DMS79 (cell line): ENCODE data around the gene EXOC2.

Experiments used
- DNase-seq: peaks from one replicate; lab custom pipeline; 2025; lab: John Stamatoyannopoulos, UW

Gene EXOC2

GRCh38 chr6:692858-693722 is at the start of gene EXOC2:
Gene EXOC2 (minus strand): TSS chr6:693139. CDS start chr6:637818, 55,321 bp downstream.
- peak; percentile 33 for DNase-seq

- DNase-seq: no peak
These were observed 48.7 kb upstream of the EXOC2 start for GRCh38 chr6:741410-742339.

GRCh38 chr6:736657-737446 is 43.9 kb upstream of the EXOC2 start:
- DNase-seq: no peak

- no peak for DNase-seq
These were observed 40.7 kb upstream of the EXOC2 start for GRCh38 chr6:733431-734219.

DNA sequence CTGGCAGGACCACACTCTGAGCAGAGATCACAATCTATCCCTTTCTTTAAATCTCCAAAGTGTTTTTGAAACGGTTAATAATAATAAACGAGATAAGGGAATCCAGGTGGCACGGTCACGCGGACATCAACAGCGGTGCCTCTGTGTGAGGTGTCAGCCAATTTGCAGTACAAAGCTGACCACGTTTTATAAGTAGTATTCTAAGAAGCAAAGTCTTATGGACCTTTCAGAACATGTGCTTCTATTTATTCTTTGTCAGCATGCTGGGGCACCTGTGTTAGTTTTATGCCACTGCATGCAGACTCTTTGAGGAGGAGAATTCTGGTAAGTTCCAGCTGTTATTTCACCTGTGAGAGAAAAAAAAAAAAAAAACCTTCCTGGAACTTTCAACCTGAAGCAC is 39.0 kb upstream of the EXOC2 start:
- DNase-seq: no peak

- DNase-seq: no peak
These were observed 36.8 kb upstream of the EXOC2 start for GRCh38 chr6:729606-730320.

GRCh38 chr6:727856-728255 is 34.9 kb upstream of the EXOC2 start:
- no peak for DNase-seq

DNA sequence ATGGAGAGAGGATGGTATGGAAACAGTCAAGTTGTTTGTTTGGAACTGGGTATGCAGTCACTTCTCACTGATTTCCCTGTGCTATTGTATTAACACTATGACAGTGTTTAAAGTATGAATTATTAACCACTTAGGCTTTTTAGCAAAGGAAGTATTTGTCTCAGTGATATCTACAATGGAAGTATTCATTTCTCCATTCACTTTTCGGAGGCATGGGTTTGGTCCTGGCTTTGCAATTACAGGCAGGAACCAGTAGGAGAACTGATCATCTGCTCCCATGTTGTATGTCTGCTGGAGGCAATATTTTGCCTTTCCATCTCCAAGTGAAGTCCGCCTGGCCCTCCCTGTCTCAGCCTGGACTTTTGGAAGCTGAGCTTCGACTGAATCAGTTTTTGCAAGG is 30.6 kb upstream of the EXOC2 start:
- DNase-seq: no peak

- DNase-seq: no peak
These were observed 29.7 kb upstream of the EXOC2 start for GRCh38 chr6:722608-723007.

DNA sequence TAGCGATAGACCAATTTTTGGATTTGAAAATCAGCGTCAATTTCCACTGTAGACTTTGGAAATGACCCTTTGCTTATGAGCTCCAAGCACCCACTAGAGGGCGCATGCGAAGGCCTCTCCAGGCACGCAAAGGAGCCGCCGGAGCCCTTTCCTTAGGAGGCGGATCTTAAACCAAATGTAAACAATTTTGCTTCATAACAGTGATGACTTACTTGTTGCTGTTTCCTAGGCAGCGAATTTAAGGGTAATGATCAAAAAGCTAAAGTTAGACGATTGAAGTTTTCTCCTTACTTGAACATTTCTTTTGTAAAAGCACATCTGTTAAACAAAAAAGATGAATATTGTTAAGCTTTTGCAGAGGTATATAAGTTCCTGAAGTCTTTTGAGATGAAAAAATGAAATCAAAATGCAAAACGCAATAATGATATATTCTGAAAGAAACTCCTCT is 29.2 kb upstream of the EXOC2 start:
- no peak for DNase-seq

- DNase-seq: no peak
These were observed 25.4 kb upstream of the EXOC2 start for GRCh38 chr6:718345-718744.

DNA sequence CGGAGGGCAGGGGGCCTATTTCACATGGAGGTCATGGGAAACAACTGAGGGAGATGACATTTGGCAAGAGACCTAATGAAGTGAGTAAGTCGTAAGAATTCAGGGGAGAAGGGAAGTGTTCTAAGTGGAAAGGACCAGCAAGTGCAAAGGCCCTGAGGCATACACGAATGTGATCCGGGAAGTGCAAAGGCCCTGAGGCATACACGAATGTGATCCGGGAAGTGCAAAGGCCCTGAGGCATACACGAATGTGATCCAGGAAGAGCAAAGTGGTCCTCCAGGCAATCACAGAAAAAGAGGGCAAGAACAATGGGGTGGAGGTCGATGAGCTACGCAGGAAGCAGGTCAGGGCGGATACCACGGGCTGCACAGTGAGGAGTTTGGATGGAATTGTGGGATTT is 24.2 kb upstream of the EXOC2 start:
- no peak for DNase-seq

DNA sequence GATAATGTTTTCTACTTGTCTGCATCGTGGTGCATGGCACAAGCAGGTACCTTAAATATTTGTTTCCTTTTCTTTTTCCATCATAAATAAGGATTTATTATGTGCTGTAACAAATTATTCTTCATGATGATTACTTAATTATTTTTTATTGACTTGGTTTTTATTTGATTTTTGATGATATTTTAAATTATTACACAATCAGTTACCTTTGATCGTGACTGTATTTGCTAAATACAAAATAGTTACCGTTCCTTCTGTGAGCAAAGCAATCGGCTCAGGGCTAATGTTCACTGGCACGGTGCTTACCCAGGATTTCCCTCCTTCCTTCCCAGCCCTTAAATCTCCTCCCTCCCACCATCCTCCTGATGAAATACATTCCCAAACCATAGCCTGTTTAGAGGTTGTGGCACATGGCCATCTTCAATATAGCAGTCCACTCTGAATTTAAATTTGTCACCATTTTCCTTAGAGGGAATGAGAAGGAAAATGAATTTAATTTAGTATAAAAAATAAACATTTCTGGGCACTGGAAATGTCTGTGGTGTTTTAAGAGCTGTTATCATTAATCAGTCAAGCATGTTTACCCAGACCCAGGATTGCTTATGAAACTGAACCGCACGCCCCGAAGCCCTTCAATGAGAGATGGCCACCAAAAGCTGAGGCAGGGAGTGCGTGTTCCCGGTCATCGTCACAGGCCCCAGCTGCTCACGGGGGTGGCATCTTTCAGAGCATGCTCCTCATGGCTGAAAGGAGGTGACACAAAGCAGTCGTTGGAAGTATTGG is 23.0 kb upstream of the EXOC2 start:
- no peak for DNase-seq

GRCh38 chr6:714100-714499 is 21.2 kb upstream of the EXOC2 start:
- no peak for DNase-seq

DNA sequence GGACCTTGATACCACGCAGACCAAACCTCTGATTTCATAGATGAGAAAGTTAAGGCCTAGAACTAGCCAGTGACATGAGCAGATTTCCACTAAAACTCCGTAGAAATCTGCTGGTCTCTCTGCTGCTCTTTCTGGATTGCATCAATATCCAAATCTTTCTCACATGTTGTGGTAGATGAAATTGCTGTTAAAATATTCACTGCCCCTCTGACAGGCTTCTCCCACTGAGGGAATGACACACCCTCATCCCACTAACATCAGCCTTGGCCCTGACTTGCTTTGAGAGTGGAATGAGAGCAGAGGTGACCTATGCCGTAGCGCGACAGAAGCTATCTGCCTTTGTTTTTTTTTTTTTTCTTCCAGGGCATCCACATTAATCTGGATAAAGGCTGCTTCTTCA is 20.4 kb upstream of the EXOC2 start:
- no peak for DNase-seq

DNA sequence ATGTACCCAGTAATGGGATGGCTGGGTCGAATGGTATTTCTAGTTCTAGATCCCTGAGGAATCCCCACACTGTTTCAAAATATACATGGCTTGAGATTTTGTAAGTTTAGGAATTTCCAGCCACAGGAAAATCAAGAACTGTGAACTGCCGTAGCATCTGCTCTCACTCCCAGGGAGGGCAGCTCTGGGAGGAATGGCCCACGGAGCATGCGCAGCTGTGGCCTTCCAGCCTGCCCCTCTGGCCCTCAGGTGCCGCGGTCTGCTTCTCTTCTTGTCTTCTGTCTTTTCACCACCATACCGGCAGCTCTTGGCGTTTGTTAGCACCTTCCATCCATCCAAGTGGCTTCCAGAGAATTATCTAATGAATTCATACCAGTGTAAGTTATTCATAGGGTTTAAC is 19.9 kb upstream of the EXOC2 start:
- no peak for DNase-seq

DNA sequence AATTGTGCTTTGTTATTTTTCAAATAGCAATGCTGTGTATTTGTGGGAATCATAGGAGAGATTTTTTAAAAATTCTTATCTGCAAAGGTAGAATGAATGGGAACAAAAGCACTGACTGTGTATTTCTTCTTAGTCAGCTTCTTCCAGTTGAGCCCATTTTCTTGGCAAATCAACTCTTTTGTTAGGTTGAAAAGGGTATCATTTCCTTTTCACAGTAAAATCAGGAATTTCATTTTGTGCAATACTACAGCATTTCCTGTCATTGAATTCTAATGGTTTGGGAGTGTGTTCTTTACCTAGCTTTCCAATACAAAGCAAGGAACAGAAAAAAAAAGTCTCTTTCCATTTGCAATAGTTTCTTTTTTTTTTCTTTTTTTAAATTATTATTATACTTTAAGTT is 19.0 kb upstream of the EXOC2 start:
- no peak for DNase-seq

GRCh38 chr6:710601-711571 is 17.9 kb upstream of the EXOC2 start:
- no peak for DNase-seq
